ENCODE results near the gene ZNF296. TPM values are rescaled to one million over a fixed set of nuclear protein-coding genes. Genes with fewer than 3 reads are reported as not detected.

The ZNF296 gene
- total RNA-seq, 4 donors from 2014 or later: 0.27 TPM; not detected in 3

DNA sequence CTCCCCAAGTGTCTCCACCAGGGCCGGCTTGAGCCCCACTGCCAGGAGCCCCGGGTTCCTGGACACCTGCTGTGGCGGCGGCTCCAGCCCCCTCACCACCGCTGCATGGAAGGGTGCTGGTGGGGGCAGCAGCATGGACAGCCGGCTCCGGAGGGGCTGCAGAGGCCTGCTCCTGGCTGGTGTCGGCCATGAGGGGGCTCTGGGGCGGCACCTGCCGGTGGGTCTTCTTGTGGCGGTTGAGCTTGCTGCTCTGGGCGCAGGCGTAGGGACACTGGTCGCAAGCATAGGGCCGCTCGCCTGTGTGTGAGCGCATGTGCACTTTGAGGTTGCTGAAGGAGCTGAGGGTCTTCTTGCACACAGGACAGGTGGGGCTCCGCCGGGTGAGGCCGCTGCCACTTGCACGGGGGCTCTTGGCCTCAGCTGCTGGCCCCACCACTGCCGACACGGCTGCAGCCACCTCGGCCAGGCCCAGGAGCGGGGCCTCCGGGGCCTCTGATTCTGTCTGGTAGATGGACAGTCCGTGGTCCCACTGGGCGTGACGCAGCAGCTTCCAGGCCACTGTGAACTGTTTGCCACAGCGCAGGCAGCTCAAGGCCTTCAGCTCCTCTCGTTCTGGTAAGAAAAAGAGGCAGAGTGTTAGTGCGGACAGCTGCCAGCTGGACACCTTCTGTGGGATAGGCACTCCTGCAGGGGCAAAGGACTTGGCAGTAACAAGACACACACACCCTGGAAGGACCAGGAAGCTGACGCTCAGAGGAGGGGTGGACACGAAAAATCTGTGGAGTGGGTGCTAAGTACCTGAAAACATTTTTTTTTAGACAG lies 4.1 kb downstream of the ZNF296 start:
- no peak for TF ChIP-seq POLR2A (IDR thresholded peaks at IDR 0.05)
- TF ChIP-seq, protein P1, sequence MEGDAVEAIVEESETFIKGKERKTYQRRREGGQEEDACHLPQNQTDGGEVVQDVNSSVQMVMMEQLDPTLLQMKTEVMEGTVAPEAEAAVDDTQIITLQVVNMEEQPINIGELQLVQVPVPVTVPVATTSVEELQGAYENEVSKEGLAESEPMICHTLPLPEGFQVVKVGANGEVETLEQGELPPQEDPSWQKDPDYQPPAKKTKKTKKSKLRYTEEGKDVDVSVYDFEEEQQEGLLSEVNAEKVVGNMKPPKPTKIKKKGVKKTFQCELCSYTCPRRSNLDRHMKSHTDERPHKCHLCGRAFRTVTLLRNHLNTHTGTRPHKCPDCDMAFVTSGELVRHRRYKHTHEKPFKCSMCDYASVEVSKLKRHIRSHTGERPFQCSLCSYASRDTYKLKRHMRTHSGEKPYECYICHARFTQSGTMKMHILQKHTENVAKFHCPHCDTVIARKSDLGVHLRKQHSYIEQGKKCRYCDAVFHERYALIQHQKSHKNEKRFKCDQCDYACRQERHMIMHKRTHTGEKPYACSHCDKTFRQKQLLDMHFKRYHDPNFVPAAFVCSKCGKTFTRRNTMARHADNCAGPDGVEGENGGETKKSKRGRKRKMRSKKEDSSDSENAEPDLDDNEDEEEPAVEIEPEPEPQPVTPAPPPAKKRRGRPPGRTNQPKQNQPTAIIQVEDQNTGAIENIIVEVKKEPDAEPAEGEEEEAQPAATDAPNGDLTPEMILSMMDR (IDR thresholded peaks at IDR 0.05): no peak
- Histone ChIP-seq H3K27me3 (no peaks in the 10 kb centered on the region), H3K4me3 (no peak overlapping the region), H3K9me3 (no peaks in the 10 kb centered on the region), H3K4me1 (peaks cover 0 to 4% of the 10 kb centered on the region in 2 donors), H3K36me3 (no peaks in the 10 kb centered on the region), H3K27ac (no peak overlapping the region)
- intact Hi-C loops (cut with DNase I; ENCODE audit: low total_unique reads): no loop called here
- DNase-seq: no peak

GRCh38 chr19:45071545-45071938 lies 4.7 kb downstream of the ZNF296 start:
- Histone ChIP-seq H3K36me3 (no peaks in the 10 kb centered on the region), H3K4me1 (peaks cover 0 to 4% of the 10 kb centered on the region in 2 donors), H3K27ac (no peak overlapping the region), H3K27me3 (no peaks in the 10 kb centered on the region), H3K4me3 (no peak overlapping the region), H3K9me3 (no peaks in the 10 kb centered on the region)
- TF ChIP-seq, protein P1 (IDR thresholded peaks at IDR 0.05): no peak
- intact Hi-C loops (cut with DNase I; ENCODE audit: low total_unique reads): no loop called here
- no peak for DNase-seq

- intact Hi-C loops (cut with DNase I; ENCODE audit: low total_unique reads): no loop called here
- no peaks in the 10 kb centered on the region for H3K9me3 ChIP-seq
- H3K4me1 ChIP-seq: peaks cover 0 to 2% of the 10 kb centered on the region in 2 donors
- H3K4me3 ChIP-seq: no peak overlapping the region
- H3K27ac ChIP-seq: no peak overlapping the region
- H3K27me3 ChIP-seq: no peaks in the 10 kb centered on the region
- no peak for TF ChIP-seq POLR2A (IDR thresholded peaks at IDR 0.05)
- TF ChIP-seq, protein P1 (IDR thresholded peaks at IDR 0.05): no peak
- no peaks in the 10 kb centered on the region for H3K36me3 ChIP-seq
- DNase-seq: no peak
Observed at GRCh38 chr19:45070861-45071544, 5.3 kb downstream of the ZNF296 start.

DNA sequence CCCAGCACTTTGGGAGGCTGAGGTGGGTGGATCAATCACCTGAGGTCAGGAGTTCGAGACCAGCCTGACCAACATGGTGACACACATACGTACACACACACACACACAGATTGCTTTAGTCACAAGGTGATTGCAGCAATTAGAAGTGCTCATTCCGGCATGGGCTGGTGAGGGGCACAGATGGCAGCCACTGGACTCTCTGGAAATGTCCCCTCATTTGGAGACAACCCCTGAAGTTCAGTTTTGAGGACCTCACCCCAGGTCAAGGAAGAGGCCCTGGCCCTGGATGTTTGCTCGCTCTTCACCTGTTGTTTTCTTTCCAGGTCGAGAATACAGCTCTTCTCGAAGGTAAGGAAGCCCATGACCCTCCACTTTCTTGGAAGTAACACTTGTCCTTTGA lies 6.1 kb downstream of the ZNF296 start:
- Histone ChIP-seq H3K9me3 (no peaks in the 10 kb centered on the region), H3K4me3 (no peak overlapping the region), H3K27ac (no peak overlapping the region), H3K4me1 (no peaks in the 10 kb centered on the region), H3K27me3 (no peaks in the 10 kb centered on the region), H3K36me3 (no peaks in the 10 kb centered on the region)
- intact Hi-C loops (cut with DNase I; ENCODE audit: low total_unique reads): no loop called here
- no peak for TF ChIP-seq POLR2A (IDR thresholded peaks at IDR 0.05)
- TF ChIP-seq, protein P1 (IDR thresholded peaks at IDR 0.05): no peak
- DNase-seq: no peak

DNA sequence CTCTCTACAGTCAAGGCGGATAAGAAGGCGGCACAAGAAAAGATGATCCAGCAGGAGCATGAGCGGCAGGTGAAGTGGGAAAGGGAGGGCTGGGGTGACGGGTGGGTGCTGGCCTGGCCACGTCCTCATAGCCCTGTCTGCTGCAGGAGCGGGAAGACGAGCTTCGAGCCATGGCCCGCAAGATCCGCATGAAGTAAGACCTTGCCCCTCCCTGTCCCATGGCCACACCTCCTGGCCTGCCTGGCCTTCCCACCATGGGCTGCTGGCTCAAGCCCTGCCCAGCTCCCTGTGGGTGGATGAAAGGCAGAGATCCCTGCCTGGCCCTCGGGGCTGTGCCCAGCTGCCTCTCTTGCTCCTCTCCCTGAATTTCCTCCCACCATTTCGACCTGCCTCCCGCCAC lies 7.2 kb downstream of the ZNF296 start:
- intact Hi-C loops (cut with DNase I; ENCODE audit: low total_unique reads): no loop called here
- no peak for DNase-seq
- Histone ChIP-seq H3K4me1 (no peaks in the 10 kb centered on the region), H3K9me3 (no peaks in the 10 kb centered on the region), H3K27ac (no peak overlapping the region), H3K4me3 (no peak overlapping the region), H3K27me3 (no peaks in the 10 kb centered on the region), H3K36me3 (no peaks in the 10 kb centered on the region)
- TF ChIP-seq POLR2A (IDR thresholded peaks at IDR 0.05): no peak
- TF ChIP-seq, protein P1 (IDR thresholded peaks at IDR 0.05): no peak
